ENCODE data around the gene CEP104.
"Not testable (repeated sequence)": the region's sequence is repeated elsewhere in the genome, so short reads cannot be mapped to it uniquely, and the experiment has no call there.

Gene CEP104

DNA sequence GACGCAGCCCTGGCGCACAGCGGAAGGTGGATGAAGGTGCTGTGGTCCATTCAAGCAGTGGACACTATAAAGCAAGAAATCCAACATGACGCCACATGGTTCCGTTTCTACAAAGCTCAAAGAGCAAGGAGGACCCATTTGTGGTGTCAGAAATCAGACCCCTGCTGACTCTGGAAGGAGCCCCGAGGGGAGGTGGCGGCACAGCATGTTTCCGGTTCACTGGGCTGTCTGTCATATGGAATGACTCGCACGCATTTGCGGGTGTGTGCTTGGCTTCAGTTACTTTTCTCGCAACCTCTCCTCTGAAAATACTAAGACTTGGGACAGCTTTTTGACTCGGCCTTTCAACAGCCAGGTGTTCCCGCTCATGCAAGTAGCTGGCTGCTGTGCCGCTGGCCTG lies 31.7 kb downstream of the CEP104 start:
- DNase-seq (ENCODE audit: low spot score), result no peak

DNA sequence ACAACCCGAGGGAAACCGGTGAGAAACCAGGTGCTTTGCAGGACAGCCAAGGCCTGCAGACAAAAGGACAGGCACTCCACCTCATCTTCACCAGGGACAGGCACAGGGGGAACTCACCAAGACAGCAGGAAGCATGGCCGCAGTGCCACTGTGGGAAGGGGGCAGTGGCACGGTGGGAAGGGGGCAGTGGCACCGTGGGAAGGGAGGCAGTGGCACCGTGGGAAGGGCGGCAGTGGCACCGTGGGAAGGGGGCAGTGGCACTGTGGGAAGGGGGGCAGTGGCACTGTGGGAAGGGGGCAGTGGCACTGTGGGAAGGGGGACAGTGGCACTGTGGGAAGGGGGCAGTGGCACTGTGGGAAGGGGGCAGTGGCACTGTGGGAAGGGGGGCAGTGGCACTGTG lies 32.4 kb downstream of the CEP104 start:
- DNase-seq (ENCODE audit: low spot score), result no peak

DNA sequence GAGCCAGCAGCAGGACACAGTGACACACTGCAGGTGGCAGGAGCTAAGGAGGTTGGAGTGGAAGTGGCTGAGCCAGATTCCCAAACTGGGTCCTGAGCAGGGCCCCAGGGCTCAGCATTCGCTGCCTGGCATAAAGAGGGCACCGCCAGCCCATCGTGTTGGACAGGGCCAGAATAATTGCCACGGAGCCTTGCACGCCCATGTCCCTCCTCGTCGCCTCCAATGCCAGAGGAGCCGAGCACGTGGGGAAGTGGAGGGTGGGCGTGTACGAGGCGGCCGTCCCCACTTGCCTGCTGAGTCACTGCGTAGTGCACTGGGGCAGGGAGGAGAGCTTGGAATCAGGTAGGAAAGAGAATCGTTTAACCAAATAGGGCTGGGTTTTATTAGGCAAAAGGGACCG lies 34.6 kb downstream of the CEP104 start:
- DNase-seq (ENCODE audit: low spot score), result no peak

DNA sequence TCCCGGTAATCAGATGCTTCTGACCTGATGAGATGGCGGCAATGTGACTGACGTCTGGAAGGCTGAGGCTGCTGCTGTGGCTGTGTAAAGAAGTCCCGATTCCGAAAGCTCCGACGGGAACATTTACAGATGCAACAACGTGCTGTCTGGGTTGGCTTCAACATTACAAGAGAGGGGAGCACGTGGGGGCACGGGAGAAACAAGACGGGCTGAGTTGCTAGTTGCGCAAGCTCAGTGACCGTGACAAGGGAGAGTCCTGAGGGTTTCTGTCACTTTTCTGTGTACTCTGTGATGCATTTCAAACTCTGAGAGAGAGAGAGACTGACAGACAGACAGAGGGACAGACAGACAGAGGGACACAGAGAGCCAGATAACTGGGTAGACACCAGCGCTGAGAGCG lies 35.1 kb downstream of the CEP104 start:
- no peak for DNase-seq (ENCODE audit: low spot score)

DNA sequence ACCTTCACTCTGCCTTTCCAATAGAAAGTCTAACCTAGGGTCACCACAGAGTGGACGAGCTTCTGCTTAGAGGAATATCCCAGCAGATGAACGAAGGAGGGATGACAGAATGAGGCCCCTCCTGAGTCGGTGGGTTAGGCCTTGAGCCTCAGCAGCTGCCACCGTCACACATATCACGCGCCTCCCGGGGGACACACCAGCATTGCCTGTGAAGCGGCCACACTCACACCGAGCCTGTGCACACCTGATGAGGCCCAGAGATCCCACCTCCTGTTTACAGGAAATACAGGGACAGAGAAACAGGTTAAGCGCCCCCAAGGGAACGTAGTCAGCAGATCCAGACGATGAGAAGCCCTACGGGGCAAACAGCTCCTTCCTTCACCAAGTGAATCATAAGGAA lies 35.6 kb downstream of the CEP104 start:
- DNase-seq (ENCODE audit: low spot score), result no peak

DNA sequence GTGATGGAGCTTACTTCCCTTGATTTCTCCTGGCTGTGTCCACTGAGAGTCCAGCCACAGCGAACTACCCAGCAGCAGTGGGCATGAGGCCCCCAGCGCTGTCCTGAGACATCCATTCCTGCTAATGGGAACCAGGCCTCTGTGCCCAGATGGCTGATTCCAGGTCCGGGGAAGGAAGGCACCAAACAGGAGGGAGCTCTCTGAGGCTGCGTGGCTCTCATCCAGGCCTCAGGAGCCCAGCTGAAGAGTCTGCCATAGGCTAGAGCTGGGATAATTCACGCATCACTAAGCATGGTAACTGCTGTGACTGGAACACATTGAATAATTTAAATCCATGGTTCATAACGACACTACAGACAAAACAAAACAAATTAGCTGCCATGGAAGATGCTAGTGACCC lies 36.0 kb downstream of the CEP104 start:
- DNase-seq (ENCODE audit: low spot score), result no peak

DNA sequence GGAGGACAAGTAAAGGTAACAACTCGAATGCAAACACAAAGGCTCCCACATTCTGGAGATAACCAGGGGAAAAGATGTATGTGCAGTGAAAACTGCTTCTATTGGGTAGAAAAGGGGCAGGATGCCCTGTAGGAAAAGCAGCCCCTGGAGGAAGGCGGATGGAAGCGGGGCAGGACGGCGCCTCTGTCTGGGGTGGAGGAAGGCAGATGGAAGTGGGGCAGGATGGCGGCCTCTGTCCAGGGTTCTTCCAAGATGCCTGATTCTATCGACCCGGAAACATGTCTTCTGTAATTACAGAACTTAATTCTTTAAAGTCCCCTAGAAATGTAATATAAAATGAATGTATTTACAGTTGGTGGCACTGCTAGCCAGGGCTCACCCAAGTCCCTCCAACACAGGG lies 36.7 kb downstream of the CEP104 start:
- no peak for DNase-seq (ENCODE audit: low spot score)

DNA sequence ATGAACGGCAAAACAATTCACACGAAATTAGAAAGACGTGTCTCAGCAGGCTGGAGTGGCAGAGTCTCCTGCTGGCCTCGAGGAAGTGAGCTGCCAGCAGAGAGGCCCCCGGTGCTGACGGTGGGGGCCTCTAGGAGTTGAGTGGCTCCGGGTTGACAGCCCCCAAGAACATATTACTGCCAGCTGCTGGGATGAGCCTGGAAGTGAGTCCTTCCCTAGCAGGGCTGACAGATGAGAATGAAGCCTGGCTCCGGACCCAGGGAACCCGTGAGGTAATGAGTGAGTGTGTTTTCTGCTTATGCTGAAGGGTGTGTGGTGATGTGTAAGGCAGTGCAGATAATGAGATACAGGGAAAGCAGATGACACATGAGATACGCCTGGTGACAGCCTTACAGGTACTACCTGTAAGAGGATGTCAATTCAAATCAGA lies 37.2 kb downstream of the CEP104 start:
- no peak for DNase-seq (ENCODE audit: low spot score)

DNA sequence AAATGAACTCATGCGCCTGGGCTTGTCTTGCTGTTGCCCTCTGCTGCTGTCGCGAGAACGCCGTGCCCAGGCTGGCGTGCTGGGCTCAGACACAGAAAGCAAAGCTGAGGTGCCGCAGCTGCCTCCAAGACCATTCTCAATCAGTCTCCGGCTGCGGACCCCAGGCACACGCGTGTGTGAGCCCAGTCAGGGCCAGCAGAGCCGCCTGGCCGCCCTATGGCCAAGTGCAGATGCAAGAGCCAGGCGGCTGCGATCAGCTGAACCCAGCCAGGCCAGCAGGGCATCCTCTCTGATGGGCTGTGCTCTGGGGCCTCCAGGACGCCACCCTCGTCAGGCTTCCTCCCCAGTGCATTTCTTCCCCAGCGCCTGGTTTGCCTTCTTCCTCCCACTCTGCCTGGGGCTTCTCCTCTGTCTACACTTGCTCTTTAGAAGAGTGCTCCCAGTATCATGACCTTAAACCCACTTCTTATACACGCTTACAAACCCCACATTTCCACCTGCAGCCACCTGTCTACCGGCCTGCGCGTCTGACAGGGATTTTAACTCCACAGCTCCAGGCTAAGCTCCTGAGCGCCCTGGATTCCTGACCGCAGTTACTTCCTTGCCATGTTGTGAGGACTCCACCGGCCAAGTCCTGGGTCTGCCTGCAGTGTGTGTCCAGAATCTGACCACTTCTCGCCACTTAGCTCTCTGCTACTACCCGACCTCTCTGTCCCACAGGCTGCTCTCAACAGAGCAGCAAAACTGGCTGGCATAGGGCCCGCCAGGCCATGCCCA lies 39.0 kb downstream of the CEP104 start:
- no peak for DNase-seq (ENCODE audit: low spot score)

DNA sequence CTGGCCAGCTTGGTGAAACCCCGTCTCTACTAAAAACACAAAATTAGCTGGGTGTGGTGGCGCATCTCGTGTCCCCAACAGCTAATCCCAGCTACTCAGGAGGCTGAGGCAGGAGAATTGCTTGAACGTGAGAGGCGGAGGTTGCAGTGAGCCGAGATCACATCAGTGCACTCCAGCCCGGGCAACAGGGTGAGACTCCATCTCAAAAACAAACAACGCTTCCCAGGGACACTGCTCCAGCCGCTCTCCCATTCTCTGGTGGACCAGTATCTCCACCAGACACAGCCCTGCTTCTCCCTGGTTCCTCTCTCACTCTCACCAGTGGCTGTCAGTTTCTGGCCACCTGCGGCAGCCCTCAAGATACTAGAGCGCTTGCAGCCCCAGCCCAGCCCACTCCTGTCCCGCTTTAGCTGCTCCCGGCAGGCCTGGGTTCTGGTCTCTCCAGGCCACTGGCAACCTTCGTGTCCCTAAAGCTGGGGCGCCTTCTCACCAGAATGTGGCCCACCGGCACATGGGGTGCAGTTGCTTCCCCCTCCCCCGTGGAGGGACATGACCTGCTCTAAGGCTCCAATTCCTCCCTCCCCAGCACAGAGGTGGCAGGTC lies 39.8 kb downstream of the CEP104 start:
- no peak for DNase-seq (ENCODE audit: low spot score)

DNA sequence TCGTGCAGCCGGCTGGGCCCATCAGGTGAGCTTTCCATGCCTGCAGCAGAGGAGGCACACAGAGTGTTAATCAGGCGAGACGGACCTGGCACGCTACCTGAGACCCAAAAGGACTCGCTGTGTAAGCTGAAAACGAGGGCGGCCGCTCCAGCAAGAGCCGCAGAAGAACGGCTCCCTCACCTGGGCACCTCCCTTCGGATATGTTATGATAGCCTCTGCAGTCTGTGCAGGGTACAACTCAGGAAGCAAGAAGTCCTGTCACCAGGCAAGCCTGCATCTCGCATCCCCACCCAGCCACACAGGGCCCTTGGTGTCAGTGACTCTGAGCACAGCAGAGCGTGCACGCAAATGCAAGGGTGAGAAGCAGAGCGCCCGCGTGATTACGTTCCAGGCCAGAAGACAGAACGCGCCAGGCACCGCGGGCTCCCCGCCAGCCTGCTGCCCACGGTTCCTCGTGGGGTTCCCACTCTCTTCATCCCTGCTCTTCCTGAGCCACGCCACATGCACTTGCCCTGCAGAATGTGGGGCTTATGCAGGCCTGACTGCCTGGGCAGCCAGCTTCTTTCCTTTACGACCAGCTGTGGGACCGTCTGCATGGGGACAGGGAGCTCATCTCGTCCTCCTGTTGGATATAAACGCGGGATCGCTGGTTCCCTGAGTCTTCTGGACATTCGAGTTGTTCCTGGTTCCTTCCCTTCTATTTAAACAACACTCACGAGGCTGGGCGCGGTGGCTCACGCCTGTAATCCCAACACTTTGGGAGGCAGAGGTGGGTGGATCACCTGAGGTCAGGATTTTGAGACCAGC lies 40.5 kb downstream of the CEP104 start:
- DNase-seq (ENCODE audit: low spot score), result no peak

DNA sequence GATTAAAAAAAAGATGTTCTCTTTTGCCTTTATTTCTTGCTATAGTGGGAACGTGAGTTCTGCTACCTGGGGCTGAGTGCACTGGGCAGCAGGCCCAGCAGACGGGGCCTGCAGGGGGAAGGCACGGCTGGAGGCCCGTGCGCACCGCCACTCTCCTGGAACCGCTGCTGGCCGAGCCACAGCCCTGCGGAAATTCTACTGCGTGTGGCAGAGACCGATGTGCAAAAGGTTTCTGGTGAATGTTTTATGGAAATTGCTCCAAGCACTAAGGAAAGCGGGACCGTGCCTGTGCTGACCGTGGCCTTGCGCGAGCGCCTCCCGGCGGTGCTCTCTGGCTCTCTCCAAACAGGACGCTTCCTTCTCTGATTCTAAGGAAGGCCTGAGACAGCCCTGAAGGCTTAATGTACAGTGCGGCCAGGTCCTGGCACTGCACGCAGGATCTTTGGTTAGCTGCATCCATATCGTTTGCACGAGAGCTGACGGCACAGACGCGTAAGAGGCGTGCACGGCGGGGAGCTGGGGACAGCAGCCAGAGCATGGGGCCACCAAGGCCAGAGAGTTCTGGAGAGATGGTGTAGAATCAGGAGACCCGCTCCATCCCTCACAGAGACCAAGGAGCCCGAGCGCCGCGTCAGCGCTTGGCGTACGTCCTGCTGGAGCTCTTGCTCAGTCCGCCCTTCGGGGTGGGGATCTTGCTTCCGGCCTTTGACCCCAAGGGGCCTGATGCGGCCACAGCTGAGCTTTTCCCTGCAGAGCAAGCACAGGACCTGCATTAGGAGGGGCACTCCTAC lies 42.0 kb downstream of the CEP104 start:
- DNase-seq (ENCODE audit: low spot score), result no peak

DNA sequence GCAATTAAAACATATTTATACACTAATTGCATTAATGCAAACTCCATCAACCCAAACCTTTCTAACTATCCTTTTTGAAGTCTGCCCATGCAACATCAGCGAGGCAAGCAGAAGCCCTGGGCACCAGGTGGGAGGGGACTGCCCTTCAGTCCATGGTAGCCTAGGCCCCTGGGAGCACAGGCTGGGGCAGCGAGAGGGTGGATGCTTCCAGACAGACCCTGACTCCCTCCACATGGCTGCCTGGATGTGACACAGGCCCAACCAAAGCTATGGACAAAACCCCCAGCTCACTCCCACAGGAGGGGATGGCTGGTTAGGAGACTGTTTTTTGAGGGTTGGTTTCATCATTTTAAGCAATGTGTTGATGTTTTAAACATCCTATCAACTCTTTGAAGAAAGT lies 42.9 kb downstream of the CEP104 start:
- DNase-seq (ENCODE audit: low spot score), result no peak

DNA sequence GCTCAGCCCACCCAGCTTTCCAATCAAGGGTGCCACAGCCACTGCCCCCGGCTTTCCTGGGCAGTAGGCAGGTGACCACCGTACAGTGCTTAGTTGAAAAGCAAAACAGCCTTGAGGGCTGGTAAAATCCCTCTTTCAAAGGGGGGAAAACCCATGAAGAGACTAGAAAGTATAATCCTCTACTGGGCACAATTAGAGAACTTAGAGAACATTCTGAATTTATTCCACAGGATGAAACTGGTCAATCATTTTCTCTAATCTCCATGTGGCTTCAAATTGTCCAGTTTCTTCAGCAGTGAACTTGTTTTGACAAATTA lies 45.5 kb downstream of the CEP104 start:
- no peak for DNase-seq (ENCODE audit: low spot score)

DNA sequence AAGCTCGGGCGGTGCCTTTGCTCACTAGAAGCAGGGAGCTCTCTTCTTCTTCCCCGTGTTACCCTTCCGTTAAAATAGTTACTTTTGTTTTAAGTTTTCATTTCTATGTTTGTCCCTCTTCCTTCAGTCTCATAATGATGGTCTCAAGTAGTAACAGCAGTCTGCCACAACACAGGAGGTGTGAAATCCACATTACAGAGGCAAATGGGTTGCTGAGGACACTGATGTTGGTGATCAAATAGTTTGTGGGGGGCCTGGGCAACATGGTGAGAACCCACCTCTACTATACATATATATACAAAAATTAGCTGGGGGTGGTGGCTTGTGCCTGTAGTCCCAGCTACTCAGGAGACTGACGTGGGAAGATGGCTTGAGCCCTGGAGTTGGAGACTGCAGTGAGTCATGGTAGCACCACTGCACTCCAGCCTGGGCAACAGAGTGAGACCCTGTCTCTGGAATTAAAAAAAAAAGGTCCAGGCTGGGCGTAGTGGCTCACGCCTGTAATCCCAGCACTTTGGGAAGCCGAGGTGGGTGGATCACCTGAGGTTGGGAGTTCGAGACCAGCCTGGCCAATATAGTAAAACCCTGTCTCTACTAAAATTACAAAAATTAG lies 46.8 kb downstream of the CEP104 start:
- DNase-seq (ENCODE audit: low spot score), result not testable (repeated sequence)

DNA sequence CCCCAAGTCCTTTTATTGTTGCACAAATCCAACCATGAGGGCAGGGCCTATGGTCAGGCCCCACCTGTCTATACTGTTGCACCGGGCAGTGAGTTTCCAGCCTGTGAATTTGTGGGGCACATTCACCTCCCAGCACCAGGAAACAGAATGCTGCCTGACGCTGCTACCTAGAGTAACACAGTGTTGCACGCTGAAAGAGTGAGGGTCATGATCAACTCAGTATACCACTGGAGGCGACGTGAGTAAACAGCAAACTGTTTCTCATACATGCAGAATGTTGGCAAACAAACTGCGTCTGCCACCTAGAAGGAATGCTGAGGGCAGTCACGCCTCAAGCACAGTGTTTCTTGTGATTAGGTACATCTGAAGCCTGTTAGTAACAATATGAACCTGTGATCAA lies 47.3 kb downstream of the CEP104 start:
- DNase-seq (ENCODE audit: low spot score), result no peak

DNA sequence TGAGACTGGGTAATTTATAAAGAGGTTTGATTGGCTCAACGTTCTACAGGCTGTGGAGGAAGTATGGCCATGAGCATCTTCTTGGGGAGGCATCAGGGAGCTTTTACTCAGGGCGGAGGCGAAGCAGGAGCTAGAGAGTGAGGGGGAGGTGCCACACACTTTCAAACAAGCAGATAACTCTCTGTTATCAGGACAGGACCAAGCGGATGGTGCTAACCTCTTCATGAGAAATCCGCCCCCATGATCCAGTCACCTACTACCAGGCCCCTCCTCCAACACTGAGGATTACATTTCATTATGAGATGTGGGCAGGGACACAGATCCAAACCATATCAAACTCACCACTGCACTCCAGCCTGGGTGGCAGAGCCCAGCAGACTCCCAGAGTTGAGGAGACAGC lies 49.2 kb downstream of the CEP104 start:
- DNase-seq (ENCODE audit: low spot score), result no peak

DNA sequence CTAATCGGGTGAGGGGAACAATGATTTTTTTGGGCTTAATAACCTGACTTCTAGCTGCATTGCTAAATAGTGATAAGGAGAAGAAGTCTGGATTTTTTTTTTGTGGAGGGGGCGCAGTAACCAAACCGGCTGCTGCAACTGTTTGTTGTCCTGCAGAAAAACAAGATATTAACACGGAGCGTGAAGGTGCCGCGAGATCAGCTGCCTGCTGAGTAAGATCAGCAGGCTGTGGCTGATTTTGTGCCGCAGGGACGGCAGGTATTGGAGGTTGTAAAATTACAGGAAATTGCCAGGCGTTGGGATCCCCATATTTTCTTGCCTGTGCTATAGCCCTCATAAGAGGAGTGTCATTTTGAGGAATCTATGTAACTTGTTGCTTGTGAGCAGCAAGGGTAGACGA lies 52.0 kb downstream of the CEP104 start:
- DNase-seq (ENCODE audit: low spot score), result no peak

DNA sequence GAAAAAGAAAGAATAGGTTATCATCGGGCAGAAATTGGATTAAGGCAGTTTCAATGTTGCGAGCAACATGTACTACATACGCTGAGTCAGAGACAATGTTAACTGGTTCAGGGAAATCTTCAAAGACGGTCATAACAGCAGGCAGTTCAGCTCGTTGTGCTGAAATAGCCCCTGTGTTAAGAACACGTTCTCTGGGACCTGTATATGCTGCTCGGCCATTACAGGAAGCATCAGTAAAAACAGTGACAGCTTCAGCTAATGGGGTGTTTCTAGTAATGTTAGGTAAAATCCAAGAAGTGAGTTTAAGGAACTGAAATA lies 52.4 kb downstream of the CEP104 start:
- DNase-seq (ENCODE audit: low spot score), result not testable (repeated sequence)

DNA sequence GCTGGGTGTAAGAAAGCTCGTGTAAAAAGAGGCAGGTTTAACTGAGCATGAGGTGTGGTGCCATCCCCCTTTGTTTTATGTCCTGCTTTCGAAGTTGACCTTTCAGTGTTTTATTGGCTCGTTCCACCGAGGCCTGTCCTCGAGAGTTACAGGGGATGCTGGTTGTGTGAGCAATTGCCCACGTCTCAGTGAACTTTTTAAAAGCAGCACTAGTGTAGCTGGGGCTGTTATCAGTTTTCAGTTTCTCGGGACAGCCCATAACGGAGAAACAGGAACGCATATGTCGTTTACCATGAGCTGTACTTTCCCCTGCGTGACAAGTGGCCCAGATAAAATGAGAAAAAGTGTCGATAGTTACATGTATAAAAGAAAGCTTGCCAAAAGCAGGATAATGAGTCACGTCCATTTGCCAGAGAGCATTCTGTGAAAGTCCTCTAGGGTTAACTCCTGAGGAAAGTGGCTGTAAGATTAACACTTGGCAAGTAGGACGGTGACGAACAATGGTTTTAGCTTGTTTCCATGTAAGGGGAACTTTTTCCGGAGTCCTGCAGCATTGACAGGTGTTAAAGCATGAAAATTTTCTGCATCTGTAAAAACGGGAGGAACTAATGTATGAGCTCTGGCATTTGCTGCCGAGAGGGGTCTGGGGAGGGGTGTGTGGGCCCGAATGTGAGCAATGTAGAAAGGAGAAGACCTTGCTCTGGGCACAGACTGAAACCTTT lies 52.9 kb downstream of the CEP104 start:
- no peak for DNase-seq (ENCODE audit: low spot score)

DNA sequence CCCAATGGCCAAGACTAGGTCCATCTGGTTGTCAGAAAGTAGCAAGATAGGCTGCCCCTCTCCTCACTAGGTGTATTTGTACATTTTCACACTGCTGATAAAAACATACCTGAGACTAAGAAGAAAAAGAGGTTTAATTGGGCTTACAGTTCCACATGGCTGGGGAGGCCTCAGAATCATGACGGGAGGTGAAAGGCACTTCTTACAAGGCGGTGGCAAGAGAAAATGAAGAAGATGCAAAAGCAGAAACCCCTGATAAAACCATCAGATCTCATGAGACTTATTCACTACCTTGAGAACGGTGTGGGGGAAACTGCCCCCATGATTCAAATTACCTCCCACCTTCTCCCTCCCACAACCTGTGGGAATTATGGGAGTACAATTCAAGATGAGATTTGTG lies 56.2 kb downstream of the CEP104 start:
- DNase-seq (ENCODE audit: low spot score), result not testable (repeated sequence)
